H9 (cell line): ENCODE results near the gene FLT1. TPM values are rescaled to one million over a fixed set of nuclear protein-coding genes. Genes with fewer than 3 reads are reported as not detected.

Source experiments
- DNase-seq: peaks from one replicate; pipeline ENCODE4 v3.0.0-alpha.2; 2017
- H2AFZ ChIP-seq: one replicate; pipeline ENCODE4 v1.6.1; 2013; ENCODE audit warnings: mild to moderate bottlenecking, low read length, control low read depth, moderate library complexity
- H2AK5ac ChIP-seq: 2 replicates; pipeline ENCODE4 v1.6.1; 2013; ENCODE audit warnings: low read length, control low read depth, mixed read lengths; ENCODE audit not compliant: insufficient read length
- H2BK120ac ChIP-seq: one replicate; pipeline ENCODE4 v1.6.1; 2013; ENCODE audit warnings: low read depth, mild to moderate bottlenecking, low read length, control low read depth, inconsistent platforms; ENCODE audit not compliant: poor library complexity, severe bottlenecking
- H2BK12ac ChIP-seq: 2 replicates; pipeline ENCODE4 v1.6.1; 2013; ENCODE audit warnings: low read length, control low read depth, mixed read lengths, low read depth; ENCODE audit not compliant: insufficient read length
- H2BK15ac ChIP-seq: 2 replicates; pipeline ENCODE4 v1.6.1; 2013; ENCODE audit warnings: low read depth, low read length, control low read depth
- H2BK20ac ChIP-seq: one replicate; pipeline ENCODE4 v1.6.1; 2013; ENCODE audit warnings: low read depth, mild to moderate bottlenecking, low read length, control low read depth, inconsistent platforms; ENCODE audit not compliant: poor library complexity, severe bottlenecking
- H2BK5ac ChIP-seq: 2 replicates; pipeline ENCODE4 v1.6.1; 2013; ENCODE audit warnings: low read length, control low read depth, mixed read lengths; ENCODE audit not compliant: insufficient read length
- H3K14ac ChIP-seq: 2 replicates; pipeline ENCODE4 v1.6.1; 2013; ENCODE audit warnings: low read length, control low read depth; ENCODE audit not compliant: insufficient read depth
- H3K18ac ChIP-seq: 2 replicates; pipeline ENCODE4 v1.6.1; 2013; ENCODE audit warnings: low read depth, mild to moderate bottlenecking, mixed read lengths, low read length, control low read depth; ENCODE audit not compliant: insufficient read length
- H3K23ac ChIP-seq: 2 replicates; pipeline ENCODE4 v1.6.1; 2013; ENCODE audit warnings: low read length, control low read depth, mixed read lengths, low read depth; ENCODE audit not compliant: insufficient read length
- H3K23me2 ChIP-seq: 2 replicates; pipeline ENCODE4 v1.6.1; 2013; ENCODE audit warnings: low read depth, mild to moderate bottlenecking, mixed read lengths, low read length, control low read depth; ENCODE audit not compliant: insufficient read length, poor library complexity, severe bottlenecking
- H3K27ac ChIP-seq: 2 replicates; pipeline ENCODE4 v1.5.1; 2013; ENCODE audit warnings: low read length, control low read depth, mixed read lengths, low read depth; ENCODE audit not compliant: insufficient read length
- H3K27me3 ChIP-seq: 2 replicates; pipeline ENCODE4 v1.6.1; 2013; ENCODE audit warnings: low read length, control low read depth, inconsistent platforms; ENCODE audit not compliant: insufficient read depth
- H3K4ac ChIP-seq: 2 replicates; pipeline ENCODE4 v1.6.1; 2013; ENCODE audit warnings: low read depth, mild to moderate bottlenecking, control low read depth, inconsistent platforms, low read length, moderate library complexity
- H3K4me1 ChIP-seq: 2 replicates; pipeline ENCODE4 v1.6.1; 2013; ENCODE audit warnings: low read length, control low read depth, inconsistent platforms; ENCODE audit not compliant: insufficient read depth
- H3K4me2 ChIP-seq: 2 replicates; pipeline ENCODE4 v1.6.1; 2013; ENCODE audit warnings: low read length, control low read depth, mixed read lengths; ENCODE audit not compliant: insufficient read length, insufficient read depth
- H3K56ac ChIP-seq: 2 replicates; pipeline ENCODE4 v1.6.1; 2013; ENCODE audit warnings: low read depth, mild to moderate bottlenecking, mixed read lengths, low read length, control low read depth; ENCODE audit not compliant: insufficient read length
- H3K79me1 ChIP-seq: 2 replicates; pipeline ENCODE4 v1.6.1; 2013; ENCODE audit warnings: low read depth, mild to moderate bottlenecking, moderate library complexity, low read length, control low read depth, inconsistent platforms; ENCODE audit not compliant: insufficient read depth, poor library complexity, severe bottlenecking
- H3K79me2 ChIP-seq: 2 replicates; pipeline ENCODE4 v1.6.1; 2013; ENCODE audit warnings: low read length, control low read depth, inconsistent platforms; ENCODE audit not compliant: insufficient read depth
- H3K9ac ChIP-seq: 2 replicates; pipeline ENCODE4 v1.6.1; 2013; ENCODE audit warnings: low read length, control low read depth, mixed read lengths; ENCODE audit not compliant: insufficient read length; ENCODE audit errors: extremely low read depth
- H3K9me3 ChIP-seq: one replicate; pipeline ENCODE4 v1.6.1; 2013; ENCODE audit warnings: low read depth, low read length, inconsistent platforms; ENCODE audit not compliant: control insufficient read depth
- H3T11ph ChIP-seq: one replicate; pipeline ENCODE4 v1.6.1; 2013; ENCODE audit warnings: mild to moderate bottlenecking, low read length, control low read depth, inconsistent platforms
- H4K20me1 ChIP-seq: one replicate; pipeline ENCODE4 v1.6.1; 2013; ENCODE audit not compliant: control insufficient read depth, insufficient read length, insufficient read depth
- H4K5ac ChIP-seq: 2 replicates; pipeline ENCODE4 v1.6.1; 2013; ENCODE audit warnings: low read depth, mild to moderate bottlenecking, mixed read lengths, low read length, control low read depth; ENCODE audit not compliant: insufficient read length
- H4K8ac ChIP-seq: replicated peaks from 2 replicates; pipeline ENCODE4 v1.6.1; 2013; ENCODE audit warnings: low read length, control low read depth, mixed read lengths, low read depth; ENCODE audit not compliant: insufficient read length
- H4K91ac ChIP-seq: 2 replicates; pipeline ENCODE4 v1.6.1; 2013; ENCODE audit warnings: low read depth, mild to moderate bottlenecking, moderate library complexity, mixed read lengths, low read length, control low read depth; ENCODE audit not compliant: insufficient read length
- H3K27ac Mint-ChIP-seq, 3 experiments: 2 replicates in 2 of 3; 3 replicates in 1 of 3; pipeline ENCODE4 v1.8.0; 2020 to 2021; ENCODE audit warnings: mixed read lengths in 3 of 3, mild to moderate bottlenecking in 1 of 3, moderate library complexity in 1 of 3
- H3K27me3 Mint-ChIP-seq: 2 replicates; pipeline ENCODE4 v1.8.0; 2021; ENCODE audit warnings: low read depth, mild to moderate bottlenecking, moderate library complexity, mixed read lengths
- H3K36me3 Mint-ChIP-seq, 3 experiments: 2 replicates in 2 of 3; 3 replicates in 1 of 3; pipeline ENCODE4 v1.8.0; 2020 to 2021; ENCODE audit warnings: low read depth in 3 of 3, mixed read lengths in 3 of 3; ENCODE audit not compliant: insufficient read depth in 1 of 3
- H3K4me1 Mint-ChIP-seq, 2 experiments: 2 replicates each; pipeline ENCODE4 v1.8.0; 2020; ENCODE audit warnings: mixed read lengths in 2 of 2
- H3K4me3 Mint-ChIP-seq, 2 experiments: 2 replicates in 1 of 2; 3 replicates in 1 of 2; pipeline ENCODE4 v1.8.0; 2020 to 2021; ENCODE audit warnings: mild to moderate bottlenecking in 2 of 2, mixed read lengths in 2 of 2, moderate library complexity in 1 of 2
- H3K9me3 Mint-ChIP-seq, 2 experiments: 2 replicates in 1 of 2; 3 replicates in 1 of 2; pipeline ENCODE4 v1.8.0; 2020; ENCODE audit warnings: mild to moderate bottlenecking in 2 of 2, mixed read lengths in 2 of 2, moderate library complexity in 1 of 2
- WGBS: extraction: QIAGEN DNeasy Blood & Tissue Kit; methylation state at CpG from one replicate; pipeline ENCODE4 v1.1.7; 2013; ENCODE audit warnings: missing lambda C conversion rate, low lambda C conversion rate, mixed read lengths; ENCODE audit not compliant: insufficient read length; ENCODE audit errors: extremely low coverage; 5-methylcytosine and 5-hydroxymethylcytosine counted together
- total RNA-seq: library from RNA; stranded (reverse); gene quantifications from 2 replicates; pipeline ENCODE4 v1.2.1, GENCODE V29; 2021
- TF ChIP-seq, protein P1 (sequence below): fragments of 200-600 bp; sonication (generic); conservative IDR thresholded peaks from 3 replicates; pipeline ENCODE4 v1.8.0; 2021; ENCODE audit warnings: antibody characterized with exemption, mild to moderate bottlenecking

Gene FLT1
- total RNA-seq, 1 experiment from 2014 or later, result 84.1 TPM

DNA sequence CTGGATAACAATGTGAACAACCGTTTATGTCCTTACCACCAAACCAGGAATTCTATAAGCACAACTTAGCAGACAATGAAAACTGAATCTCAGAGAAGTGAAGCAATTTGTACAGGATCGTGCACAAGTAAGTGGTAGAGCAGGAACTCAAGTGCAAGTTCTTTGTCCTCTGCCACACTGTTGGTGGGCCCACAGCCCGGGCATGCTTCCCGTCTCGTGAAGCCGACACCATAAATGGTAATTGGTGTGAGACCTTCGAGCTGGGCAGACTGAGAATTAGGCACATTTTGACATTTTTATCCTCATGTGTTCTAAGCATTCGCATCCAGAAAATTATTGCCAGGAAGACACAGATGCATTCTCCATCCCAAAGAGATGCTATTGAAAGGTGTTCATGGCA, 27.9 kb upstream of the FLT1 start:
- Histone ChIP-seq H3K23me2 (no peaks in the 10 kb centered on the region), H3K79me2 (no peaks in the 10 kb centered on the region), H4K20me1 (no peaks in the 10 kb centered on the region), H3K4ac (no peak overlapping the region), H3K9ac (no peak overlapping the region), H3K9me3 (no peaks in the 10 kb centered on the region), H2BK15ac (no peak overlapping the region), H3K4me1 (0 out of 2 replicates have a peak, but pooled peaks cover 6% of the 10 kb centered on the region), H2BK20ac (no peak overlapping the region), H2BK5ac (no peak overlapping the region), H3K4me2 (no peak overlapping the region), H2AK5ac (no peak overlapping the region), H2BK12ac (no peak overlapping the region), H2AFZ (no peak overlapping the region), H4K91ac (no peak overlapping the region), H2BK120ac (no peak overlapping the region), H3K27ac (no peak overlapping the region), H3T11ph (no peak overlapping the region), H3K14ac (no peak overlapping the region), H3K56ac (no peak overlapping the region), H4K8ac (no peak overlapping the region), H3K18ac (no peak overlapping the region), H4K5ac (no peak overlapping the region), H3K23ac (no peak overlapping the region), H3K27me3 (no peaks in the 10 kb centered on the region), H3K79me1 (no peaks in the 10 kb centered on the region)
- Mint-ChIP-seq H3K36me3 (no peaks in the 10 kb centered on the region), H3K4me3 (no peak overlapping the region), H3K9me3 (no peaks in the 10 kb centered on the region), H3K27ac (no peak overlapping the region), H3K27me3 (no peaks in the 10 kb centered on the region), H3K4me1 (peaks cover 9% of the 10 kb centered on the region in 2 experiments)
- TF ChIP-seq, protein P1, sequence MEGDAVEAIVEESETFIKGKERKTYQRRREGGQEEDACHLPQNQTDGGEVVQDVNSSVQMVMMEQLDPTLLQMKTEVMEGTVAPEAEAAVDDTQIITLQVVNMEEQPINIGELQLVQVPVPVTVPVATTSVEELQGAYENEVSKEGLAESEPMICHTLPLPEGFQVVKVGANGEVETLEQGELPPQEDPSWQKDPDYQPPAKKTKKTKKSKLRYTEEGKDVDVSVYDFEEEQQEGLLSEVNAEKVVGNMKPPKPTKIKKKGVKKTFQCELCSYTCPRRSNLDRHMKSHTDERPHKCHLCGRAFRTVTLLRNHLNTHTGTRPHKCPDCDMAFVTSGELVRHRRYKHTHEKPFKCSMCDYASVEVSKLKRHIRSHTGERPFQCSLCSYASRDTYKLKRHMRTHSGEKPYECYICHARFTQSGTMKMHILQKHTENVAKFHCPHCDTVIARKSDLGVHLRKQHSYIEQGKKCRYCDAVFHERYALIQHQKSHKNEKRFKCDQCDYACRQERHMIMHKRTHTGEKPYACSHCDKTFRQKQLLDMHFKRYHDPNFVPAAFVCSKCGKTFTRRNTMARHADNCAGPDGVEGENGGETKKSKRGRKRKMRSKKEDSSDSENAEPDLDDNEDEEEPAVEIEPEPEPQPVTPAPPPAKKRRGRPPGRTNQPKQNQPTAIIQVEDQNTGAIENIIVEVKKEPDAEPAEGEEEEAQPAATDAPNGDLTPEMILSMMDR, result no peak
- DNase-seq, result no peak
- no CpG with 5 or more reads among the region's 8 CpGs for WGBS
